ENCODE results near the gene KRTAP10-4.
"Not testable (repeated sequence)": the region's sequence is repeated elsewhere in the genome, so short reads cannot be mapped to it uniquely, and the experiment has no call there.

The KRTAP10-4 gene

DNA sequence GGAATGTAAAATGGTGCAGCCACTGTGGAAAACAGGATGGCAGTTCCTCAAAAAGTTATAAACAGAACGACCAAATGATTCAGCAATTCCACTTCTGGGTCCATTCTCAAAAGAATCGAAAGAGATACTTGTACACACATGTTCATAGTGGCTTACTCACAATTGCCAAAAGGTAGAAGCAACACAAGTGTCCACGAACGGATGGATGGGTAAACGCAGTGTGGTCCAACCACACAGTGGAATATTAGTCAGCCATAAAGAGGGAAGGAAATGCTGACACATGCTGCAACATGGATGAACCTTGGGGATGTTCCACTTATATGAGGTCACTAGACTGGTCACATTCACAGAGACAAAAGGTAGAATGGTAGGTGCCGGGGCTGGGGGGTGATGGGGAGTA, 38.8 kb upstream of the KRTAP10-4 start:
- no peak for DNase-seq (ENCODE audit: low read depth)

DNA sequence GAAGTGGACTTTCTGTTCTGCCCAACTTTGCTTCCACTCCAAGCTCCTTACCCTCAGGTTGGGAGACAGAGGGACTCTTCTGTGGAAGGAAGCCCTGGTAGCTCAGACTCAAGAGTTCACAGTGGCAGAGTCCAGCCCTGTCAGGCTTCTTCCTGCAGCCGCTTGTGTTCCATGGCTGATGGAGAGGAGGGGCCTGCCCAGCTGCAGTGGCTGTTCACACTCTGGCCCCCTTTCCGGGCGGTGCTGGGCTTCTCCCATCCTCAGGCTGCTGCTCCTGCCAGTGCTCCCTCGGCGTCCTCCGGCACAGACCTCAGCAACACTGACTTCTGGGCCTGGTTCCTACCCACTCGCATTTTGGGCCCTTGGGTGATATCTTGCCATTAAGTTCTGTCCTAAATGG, 37.6 kb upstream of the KRTAP10-4 start:
- no peak for DNase-seq (ENCODE audit: low read depth)

DNA sequence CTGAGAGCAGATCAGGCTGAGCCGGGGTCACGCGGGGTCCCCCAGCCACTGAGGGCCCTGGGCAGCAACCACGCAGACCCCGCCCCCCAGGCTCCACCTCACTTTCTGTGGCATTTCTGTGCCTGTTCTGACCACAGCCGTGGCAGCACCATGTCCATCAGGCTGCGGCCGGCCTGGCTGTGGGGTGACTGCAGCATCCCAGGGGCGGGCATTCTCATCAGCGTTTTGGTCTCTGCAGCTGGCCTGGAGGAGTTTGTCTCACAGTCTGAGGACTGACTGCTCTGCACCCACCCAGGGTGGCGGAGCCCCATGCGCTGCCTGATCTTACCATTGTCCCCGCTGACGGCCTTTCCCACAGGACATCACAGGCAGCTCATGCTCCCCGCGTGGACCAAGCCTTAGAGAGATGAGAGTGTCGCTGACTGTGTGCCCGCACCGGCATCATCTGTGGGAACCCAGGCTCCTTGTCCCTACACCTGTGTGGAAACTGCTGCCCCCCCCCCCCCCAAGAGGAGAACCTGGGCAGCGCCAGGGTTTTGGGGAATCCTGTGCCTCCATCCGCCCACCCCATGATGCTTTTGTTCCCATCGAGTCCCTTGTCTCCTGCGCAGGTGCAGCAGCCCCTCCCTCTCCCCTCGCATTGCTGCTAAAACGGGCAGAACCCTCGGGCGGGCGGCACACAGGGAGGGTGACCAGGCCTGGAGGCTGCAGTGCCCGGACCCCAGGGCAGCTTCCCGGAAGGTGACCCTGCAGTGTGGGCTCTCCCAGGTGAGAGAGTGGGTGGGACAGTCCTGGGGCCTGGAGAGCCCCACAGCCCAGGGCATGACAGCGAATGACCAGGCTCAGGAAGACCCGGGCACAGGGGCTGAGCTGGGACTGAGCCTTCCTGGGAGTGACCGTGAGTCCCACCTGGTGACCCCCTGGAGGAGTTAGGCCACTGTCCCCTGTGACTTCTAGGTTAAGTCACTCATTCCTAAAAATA, 35.3 kb upstream of the KRTAP10-4 start:
- no peak for DNase-seq (ENCODE audit: low read depth)

DNA sequence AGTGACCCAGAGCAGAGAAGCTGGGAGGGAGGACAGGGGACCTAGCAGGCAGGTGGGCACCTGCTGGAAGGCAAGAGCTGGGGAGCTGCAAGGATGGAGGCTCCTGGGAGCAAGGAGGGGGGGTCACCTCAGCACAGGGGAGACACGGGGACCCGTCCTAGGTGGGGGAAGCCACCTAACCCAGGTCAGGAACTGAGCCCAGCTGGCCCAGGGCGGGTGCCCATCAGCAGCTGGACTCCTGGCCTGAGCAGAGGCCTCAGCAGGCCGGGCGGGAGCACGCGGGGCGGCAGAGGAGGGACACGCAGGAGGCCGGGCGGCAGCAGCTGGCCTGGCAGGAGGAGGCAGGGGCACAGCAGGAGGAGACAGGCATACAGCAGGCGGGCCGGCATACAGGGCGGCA, 34.5 kb upstream of the KRTAP10-4 start:
- no peak for DNase-seq (ENCODE audit: low read depth)

DNA sequence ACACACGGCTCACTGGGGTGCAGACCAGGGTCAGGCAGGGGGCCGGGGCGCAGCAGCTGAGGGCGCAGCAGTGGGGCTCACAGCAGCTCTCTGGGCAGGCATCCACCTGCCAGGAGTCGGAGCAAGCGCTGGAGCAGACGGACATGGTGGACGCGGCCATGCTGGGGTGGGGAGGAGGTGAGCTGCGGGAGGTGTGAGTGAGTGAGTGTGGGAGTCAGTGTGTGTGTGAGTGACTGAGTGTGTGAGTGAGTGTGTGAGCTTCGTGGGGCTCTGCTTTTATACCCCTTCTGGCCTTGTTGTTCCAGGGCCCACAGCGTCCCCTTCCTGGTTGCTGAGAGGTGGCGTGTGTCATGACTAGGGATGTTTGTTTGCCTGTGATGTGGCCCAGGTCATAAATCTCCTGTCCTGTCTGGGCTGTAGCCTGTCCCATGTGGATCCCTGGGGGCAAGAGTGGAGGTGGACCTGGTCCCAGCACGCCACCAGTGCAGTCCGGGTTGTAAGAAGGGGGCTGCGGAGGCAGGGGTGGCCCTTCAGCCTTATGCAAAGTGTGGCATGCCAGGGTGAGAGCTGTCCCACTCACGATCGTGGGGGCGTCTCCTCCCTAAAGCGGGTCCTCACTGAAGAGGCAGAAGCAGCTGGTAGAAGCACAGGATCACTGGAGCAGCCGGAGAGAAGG, 33.4 kb upstream of the KRTAP10-4 start, which contains the start of gene KRTAP10-1:
Gene KRTAP10-1 (minus strand): TSS at position 205 of the 676 bp plus-strand sequence. CDS start 45 bp downstream, at position 160.
- DNase-seq (ENCODE audit: low read depth): no peak

DNA sequence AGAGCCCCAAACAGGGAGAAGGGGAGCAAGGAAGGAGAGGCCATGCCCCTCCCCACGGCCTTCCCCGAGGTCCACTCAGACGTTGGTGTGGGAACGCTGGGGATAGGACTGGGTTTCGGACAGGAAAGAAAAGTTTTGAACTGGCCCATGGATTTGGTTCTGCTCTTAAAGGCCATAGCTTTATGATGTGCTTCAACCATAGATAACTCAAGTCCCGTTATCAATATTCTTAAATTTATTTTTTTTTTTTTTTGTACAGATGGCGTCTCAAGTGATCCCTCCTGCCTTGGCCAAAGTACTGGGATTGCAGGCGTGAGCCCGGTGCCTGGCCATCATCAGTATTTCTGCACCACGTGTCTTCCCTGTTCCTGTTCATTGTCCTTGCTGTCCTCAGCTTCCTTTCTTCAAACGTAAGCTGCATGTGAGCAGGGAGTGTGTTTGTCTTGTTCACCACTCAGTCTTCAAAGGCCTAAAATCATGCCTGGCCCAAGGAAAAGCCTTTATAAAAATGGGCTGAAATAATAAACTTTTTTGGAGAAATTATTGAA, 32.7 kb upstream of the KRTAP10-4 start:
- no peak for DNase-seq (ENCODE audit: low read depth)

DNA sequence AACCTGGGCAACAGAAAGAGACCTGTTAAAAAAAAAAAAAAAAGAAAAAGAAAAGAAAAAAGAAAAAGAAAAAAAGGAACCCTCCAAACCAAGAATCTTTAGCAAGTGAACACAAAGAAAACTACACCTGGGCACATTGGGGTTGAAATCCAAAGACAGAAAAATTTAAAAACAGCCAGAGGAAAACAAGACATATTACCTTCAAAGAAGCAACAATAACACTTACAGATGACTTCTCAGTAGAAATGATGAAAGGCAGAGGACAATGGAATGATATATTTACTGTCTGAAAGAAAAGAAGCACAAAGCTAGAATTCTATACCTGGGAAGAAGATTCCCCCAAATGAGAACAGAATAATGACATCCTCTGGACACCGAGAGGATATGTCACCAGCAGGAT, 30.8 kb upstream of the KRTAP10-4 start:
- no peak for DNase-seq (ENCODE audit: low read depth)

DNA sequence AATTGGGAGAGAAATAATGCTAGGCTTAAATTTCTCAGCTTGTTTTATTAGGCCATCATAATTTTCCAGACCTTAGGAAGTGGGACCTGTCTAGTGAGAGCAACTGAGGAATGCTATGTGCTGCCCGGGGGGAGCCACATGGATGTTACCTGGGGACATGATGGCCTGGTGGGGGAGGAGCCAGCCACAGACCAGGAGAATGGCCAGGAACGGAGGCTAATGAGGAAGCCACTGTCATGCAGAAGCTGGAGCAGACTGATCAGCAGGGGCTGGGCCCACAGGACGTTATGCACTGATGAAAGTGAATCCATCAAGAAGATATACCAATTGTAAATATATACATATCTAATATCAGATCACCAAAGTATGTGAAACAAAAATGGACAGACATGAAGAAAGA, 29.0 kb upstream of the KRTAP10-4 start:
- DNase-seq (ENCODE audit: low read depth): no peak

DNA sequence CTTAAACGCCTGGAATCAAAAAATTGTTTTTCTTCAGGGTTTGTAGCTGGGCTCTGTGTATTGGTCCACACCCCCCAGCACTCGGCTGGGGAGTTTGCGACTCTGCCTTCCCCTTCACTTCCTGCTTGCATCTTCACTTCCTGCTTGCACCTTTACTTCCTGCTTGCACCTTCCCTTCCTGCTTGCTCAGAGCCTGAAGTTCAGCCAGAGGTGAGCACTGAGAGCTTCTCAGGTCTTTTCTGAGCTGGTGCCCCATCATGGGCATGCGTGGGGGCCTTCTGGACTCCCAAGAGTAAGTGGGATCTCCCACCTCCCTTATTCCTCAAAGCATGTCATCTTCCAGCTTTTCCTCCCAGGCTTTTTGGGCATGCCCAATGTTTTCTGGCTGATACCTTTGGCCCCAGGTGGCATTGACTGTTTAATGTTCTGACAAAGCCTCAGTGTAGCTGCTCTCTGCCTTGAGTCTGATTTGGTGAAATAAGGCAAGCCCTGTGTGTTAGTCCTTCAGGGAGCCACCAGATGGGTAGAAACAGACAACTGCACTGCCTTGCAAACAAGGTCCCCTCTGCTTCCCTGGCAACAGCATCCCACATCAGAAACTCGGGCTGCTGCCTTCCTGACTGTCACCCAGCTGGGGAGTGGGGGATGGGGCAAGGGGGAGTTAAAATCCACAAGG, 25.7 kb upstream of the KRTAP10-4 start:
- no peak for DNase-seq (ENCODE audit: low read depth)

DNA sequence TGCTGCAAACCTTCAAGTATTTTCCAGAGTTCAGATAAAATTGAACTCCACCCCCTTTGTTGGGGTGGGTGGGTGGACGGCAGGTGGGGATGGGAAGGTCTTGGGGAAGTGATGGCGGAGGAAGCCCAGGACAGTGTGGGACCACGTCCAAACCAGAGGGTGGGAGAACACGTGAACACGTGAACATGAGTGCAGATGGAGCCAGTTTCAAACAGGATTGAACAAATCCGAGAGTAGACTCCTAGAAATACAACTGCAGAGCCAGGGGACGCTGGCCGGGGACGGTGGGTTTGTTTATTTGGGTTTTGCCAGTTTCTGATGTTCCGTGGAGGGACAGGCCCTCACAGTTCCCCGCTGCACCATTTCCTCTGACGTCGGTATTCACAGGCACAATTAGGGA, 25.1 kb upstream of the KRTAP10-4 start:
- no peak for DNase-seq (ENCODE audit: low read depth)

DNA sequence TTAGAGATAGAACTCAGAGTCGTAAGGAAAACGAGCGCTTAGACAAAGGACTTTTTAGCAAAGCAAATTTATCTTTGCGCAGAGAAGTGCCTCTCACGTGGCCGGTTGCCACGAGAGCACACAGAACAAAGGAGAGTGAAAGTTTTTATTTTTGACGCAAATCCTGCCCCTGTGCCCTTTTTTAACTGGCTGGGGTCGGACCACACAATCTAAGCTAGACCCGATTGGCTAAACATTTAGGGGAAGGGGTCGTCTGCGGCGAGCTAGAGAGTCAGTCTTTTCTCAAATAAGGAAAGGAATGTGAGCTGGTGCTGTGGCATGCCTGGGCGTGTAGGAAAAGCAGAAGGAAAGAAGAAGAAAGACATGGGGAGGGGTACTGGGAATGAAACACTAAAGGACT, 24.6 kb upstream of the KRTAP10-4 start:
- no peak for DNase-seq (ENCODE audit: low read depth)

DNA sequence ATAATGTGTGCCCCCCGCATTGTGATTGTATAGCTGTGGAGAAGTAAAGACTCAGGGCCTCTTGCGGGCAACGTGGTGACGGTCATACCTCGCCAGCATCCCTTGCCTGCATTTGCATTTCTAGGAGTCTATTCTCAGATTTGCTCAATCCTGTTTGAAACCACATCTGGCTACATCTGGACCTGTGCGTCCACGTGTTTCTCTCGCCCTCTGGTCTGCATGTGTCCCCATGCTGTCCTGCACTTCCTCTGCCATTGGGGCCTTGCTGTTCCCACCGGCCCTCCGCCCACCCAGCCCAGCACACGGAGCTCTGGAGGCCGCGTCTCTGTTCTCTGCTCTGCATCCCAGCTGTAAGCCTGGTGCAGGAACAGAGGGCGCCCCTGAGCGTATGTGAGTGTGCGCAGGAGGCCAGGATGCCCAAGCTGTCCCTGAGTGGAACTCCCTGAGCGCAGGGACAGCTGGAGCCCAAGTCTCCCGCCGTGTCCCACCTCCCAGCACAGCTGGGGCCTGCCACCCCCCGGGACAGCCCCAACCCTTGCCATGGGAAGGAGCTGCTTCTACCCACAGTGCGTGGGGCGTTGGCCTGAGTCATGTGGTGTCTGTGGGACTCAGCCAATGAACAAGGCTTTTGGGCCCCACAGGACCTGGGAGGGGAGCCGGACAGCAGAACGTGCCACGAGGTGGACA, 23.9 kb upstream of the KRTAP10-4 start:
- no peak for DNase-seq (ENCODE audit: low read depth)

DNA sequence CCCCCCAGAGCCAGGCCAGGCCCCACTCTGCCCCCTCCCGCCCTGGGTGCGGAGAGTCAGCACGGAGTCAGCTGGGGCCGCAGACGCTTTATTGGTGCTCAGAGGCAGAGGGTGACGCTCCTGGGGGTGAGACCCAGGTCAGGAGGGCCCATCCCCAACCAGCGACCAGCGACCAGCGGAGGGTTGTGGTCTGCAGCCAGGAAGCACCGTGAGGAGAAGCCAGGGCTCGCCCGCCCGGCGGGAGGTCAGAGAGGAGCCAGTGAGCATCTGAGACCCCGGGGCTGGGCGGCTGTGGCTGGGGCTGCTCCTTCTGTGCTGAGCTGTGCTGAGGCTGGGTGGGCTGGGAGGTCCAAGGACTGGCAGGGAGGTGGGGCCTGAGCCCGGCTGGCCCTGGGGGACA, 23.2 kb upstream of the KRTAP10-4 start:
- not testable (repeated sequence) for DNase-seq (ENCODE audit: low read depth)

DNA sequence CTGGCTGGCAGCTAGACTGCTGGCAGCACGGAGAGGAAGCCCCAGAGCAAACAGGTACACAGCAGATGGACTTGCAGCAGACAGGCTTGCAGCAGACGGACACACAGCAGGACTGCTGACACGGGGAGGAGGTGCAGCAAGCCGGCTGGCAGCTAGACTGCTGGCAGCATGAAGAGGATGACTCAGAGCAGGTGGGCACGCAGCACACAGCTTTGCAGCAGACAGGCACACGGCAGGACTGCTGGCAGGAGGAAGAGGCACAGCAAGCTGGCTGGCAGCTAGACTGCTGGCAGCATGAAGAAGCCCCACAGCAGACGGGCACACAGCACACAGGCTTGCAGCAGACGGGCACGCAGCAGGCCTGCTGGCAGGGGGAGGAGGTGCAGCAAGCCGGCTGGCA, 22.7 kb upstream of the KRTAP10-4 start:
- DNase-seq (ENCODE audit: low read depth): no peak

DNA sequence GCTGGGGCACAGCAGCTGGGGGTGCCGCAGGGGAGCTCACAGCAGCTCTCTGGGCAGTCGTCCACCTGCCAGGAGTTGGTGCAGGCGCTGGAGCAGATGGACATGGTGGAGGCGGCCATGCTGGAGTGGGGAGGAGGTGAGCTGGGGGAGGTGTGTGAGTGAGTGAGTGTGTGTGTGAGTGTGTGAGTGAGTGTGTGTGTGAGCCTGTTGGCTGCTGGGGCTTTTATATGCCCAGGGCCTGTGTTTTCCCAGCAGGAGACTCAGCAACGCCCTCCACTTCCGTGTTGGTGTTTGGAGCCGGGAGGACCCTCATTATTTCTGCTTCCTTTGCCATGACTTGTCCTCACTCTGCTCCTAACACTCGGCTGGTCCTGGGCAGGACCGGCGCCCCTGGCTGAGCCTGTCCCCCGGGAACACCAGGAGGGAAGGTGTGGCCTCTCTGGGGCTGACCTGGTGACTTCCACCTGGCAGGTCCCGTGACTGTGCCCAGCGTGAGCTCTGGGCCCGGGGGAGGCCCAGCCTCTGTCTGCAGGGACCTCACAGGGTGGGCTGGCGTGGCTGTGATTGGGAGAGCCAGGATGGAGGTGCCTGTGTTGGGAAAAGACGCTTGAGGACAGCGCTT, 22.1 kb upstream of the KRTAP10-4 start, which contains the start of gene KRTAP10-2:
Gene KRTAP10-2 (minus strand): TSS at position 166 of the 622 bp plus-strand sequence. CDS start 47 bp downstream, at position 119.
- DNase-seq (ENCODE audit: low read depth): no peak

DNA sequence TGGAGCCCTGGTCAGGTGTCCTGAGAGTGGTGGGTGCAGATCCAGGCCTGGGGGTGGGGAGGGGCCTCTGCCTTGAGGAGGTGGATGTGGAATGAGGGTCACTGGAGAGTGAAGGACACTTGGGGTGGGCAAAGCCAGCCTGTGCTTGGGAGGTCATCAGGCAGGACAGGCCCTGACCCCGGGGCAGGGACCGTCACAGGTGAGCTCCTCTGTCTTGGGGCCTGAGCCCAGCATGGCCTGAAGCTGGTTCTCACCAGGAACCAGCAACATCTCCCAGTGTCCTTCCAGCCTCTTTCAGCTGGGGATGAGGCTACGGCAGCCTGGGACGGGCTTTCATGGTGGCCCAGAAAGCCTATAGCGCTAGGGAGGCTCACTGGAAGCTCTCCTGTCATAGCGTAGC, 21.4 kb upstream of the KRTAP10-4 start:
- DNase-seq (ENCODE audit: low read depth): no peak

DNA sequence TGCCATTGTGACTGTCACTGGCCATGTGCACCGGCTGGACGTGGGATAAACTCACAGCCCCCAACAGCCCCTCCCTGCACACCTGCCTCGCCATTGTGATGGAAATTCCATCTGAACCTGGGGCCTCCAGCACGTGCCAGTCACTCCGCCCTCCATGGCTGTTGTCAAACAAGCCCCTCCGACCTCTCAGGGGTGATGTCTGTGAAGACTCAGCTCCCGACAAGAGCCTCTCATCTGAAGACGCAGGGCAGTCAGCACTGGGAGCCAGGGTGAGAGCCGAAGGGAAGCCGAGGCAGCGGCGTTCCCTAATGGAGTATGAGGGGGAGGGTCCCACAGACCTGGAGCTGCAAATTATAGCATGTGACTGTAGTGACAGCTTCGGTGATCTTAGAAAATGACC, 20.8 kb upstream of the KRTAP10-4 start:
- no peak for DNase-seq (ENCODE audit: low read depth)

DNA sequence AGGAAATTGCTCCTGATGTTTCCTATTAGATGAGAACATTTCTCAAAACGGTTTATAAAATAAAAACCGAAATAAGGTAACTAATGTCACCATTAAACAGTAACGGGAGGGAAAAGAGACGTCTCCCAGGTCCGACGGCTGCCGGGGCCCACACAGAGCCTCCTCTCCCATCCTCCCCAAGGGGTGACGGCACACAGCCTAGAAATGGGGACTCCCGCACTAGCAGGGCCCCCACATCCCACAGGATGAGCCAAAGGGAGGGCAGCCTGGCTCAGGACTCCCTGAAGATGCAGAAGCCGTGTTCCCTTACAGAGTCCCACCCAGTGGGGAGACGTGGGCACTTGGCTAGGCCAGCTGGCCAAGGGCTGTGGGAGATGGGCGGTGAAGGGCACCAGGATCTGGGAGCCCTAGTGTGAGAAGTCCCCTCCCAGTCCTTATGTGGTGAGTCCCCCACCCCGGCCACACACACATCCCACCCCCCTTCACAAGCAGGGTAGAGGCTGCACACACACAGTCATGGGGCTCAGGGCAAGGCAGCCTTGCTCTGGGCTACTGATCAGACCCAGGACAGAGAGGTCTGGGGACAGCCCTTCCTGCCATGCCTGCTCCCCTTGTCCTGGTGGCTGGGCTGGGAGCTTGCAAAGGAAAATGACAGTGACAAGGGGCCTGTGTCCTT, 18.2 kb upstream of the KRTAP10-4 start:
- no peak for DNase-seq (ENCODE audit: low read depth)

DNA sequence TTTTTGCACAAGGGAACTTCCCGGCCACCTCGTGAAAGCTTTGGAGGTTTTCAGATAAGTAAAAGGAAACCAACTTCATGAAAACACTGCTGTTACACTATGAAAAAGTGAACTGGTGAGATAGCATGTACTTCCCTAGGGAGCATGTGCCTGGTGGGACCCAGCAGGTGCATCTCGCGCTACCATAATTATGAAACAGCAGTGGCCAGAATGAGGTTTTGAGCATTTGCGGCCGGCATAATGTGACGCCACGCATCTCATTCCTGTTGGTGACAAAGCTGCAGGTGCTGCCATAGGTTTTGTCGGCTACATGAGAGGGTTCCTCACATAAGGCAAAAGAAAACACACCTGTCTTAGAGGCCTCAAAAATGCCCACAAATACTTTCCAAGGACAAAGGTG, 16.6 kb upstream of the KRTAP10-4 start:
- DNase-seq (ENCODE audit: low read depth): no peak

DNA sequence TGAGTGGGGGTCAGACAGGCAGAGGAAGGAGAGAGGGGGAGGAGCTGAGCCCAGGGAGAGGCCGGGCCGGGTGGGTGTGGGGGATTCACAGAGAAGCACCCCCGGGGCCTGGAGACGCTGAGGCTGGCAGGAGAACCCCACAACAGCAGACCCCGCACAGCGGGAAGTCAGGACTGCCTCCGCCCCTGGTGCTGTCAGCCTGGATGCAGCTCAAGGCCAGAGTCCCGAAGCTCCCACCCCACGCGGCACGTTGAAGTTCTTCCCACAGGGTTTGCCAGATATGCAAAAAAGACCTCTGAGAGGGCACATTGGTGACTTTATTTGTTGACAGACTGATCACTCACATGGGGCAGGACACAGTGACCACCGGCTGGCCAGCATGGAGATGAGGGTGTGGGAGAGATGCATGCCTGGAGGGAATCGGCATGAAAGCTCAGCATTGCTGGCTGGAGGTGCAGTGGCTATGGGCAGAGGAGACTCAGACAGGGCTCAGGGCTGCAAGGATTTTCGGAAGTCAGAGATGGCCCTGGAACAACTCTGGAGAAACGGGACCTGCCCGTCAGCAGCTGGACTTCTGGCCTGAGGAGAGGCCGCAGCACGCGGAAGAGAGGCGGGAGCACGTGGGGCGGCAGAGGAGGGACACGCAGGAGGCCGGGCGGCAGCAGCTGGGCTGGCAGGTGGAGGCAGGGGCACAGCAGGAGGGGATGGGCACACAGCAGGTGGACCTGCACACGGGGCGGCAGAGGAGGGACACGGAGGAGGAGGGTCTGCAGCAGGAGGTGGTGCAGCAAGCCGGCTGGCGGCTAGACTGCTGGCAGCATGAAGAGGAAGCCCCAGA, 15.8 kb upstream of the KRTAP10-4 start:
- no peak for DNase-seq (ENCODE audit: low read depth)
